ENCODE measurements around the gene KRABD2.
"Not testable (repeated sequence)": the region's sequence is repeated elsewhere in the genome, so short reads cannot be mapped to it uniquely, and the experiment has no call there.

Gene KRABD2

GRCh38 chr17:8386841-8387240, 10.3 kb upstream of the KRABD2 start:
- Mint-ChIP-seq H3K4me3 (peak overlapping the region in 2 of 8 donors; percentile 87 to 100), H3K27me3 (no peaks in the 10 kb centered on the region), H3K9me3 (no peaks in the 10 kb centered on the region), H3K27ac (peak overlapping the region in 1 of 6 donors; percentile 72), H3K4me1 (peaks cover 21 to 31% (median 26%) of the 10 kb centered on the region in 3 donors), H3K36me3 (peaks cover 6 to 8% of the 10 kb centered on the region in 2 donors)
- no peak for DNase-seq
- no peak for ATAC-seq (ENCODE audit: low read depth in 2 of 2)

DNA sequence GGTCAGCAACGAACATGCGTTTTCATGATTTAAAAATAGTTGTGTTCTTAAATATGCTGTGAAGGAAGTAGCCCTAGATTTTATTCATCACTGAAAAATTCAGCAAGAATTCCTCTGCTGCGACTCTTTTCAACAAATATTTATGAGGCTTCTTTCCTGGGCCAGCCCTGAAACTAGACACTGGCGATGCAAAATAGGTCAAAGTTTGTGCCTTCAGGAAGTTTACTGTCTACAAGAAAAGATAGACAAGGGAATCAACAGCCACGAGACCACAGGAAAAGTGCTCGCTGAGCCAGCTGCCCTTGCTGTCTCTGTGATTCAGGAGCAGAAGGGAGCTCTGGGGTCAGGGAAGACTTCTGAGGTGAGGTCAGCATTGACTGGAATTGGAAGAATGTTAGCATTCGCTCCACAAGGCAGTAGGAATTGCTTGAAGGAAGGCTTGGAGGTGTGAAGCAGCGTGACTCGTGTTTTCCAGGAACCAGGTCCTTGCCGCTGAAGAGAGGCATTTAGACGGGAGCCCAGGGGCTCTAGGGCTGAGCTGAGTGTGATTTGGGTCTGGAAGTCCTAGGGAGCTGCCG, 8.4 kb upstream of the KRABD2 start:
- peak overlapping the region in 4 of 6 donors; percentile 65 to 94 (median 80) for H3K27ac Mint-ChIP-seq
- peaks cover 29 to 45% (median 41%) of the 10 kb centered on the region in 3 donors for H3K4me1 Mint-ChIP-seq
- no peak for DNase-seq
- no peak for ATAC-seq (ENCODE audit: low read depth in 2 of 2)
- H3K9me3 Mint-ChIP-seq: no peaks in the 10 kb centered on the region
- H3K4me3 Mint-ChIP-seq: peak overlapping the region; percentile 52 to 100 (median 97)
- no peaks in the 10 kb centered on the region for H3K27me3 Mint-ChIP-seq
- peaks cover 6 to 14% of the 10 kb centered on the region in 2 donors for H3K36me3 Mint-ChIP-seq

DNA sequence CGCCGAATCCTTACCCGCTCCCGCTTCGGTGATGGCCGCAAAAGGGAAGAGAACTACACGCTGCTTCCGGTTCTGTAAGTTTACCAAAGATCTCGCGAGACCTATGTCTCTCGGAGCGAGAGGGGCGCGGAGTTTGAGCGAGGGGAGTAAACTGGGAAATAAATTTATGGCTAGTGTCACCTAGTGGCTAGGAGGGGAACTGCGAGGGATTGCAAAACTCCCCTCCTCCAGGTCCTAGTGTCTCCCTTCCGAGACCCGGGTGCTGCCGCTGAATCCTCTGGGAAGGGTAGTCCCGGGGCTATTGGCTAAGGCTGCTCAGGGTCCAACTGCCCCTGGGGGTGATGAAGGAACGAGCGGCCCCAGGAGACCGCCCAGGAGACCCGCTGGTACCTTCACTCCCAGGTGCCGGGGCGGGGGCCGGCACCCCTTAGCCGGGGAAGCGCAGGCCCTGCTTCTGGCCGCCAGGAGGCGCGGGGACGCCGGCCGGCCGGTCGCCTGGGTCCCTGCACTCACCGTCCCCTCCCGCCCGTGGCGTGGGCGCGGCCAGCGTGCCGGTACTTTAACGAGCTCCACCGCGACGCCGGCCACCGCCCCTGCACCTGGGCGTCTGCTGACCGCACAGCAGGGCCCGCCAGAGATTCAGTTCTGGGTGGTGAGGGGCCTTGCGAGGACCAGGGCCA, 6.8 kb upstream of the KRABD2 start, which contains the start of gene RPL26:
Gene RPL26, minus strand, starts transcription at position 51 of the 680 bp plus-strand sequence. CDS start 883 bp downstream, outside the sequence.
- Mint-ChIP-seq H3K4me1 (peaks cover 35 to 55% (median 53%) of the 10 kb centered on the region in 3 donors), H3K9me3 (no peaks in the 10 kb centered on the region), H3K36me3 (peaks cover 13 to 21% of the 10 kb centered on the region in 2 donors), H3K27me3 (no peaks in the 10 kb centered on the region), H3K4me3 (peak within 1 kb of the TSS; percentile 92 to 100 (median 97)), H3K27ac (peak within 1 kb of the TSS; percentile 94 to 98 (median 97))
- ATAC-seq (ENCODE audit: low read depth in 2 of 2) (peak; percentile 86 to 88), DNase-seq (peak; percentile 96)

- Mint-ChIP-seq H3K27ac (peak overlapping the region; percentile 94 to 98 (median 96)), H3K9me3 (no peaks in the 10 kb centered on the region), H3K4me1 (peaks cover 35 to 57% (median 56%) of the 10 kb centered on the region in 3 donors), H3K27me3 (no peaks in the 10 kb centered on the region), H3K4me3 (peak overlapping the region; percentile 92 to 100 (median 97)), H3K36me3 (peaks cover 13 to 21% of the 10 kb centered on the region in 2 donors)
- ATAC-seq (ENCODE audit: low read depth in 2 of 2) (peak; percentile 0 to 1), DNase-seq (no peak)
These were observed 6.3 kb upstream of the KRABD2 start for GRCh38 chr17:8382880-8383142.

- Mint-ChIP-seq H3K27ac (peak overlapping the region; percentile 94 to 98 (median 96)), H3K4me3 (peak overlapping the region; percentile 92 to 100 (median 97)), H3K36me3 (peaks cover 13 to 21% of the 10 kb centered on the region in 2 donors), H3K27me3 (no peaks in the 10 kb centered on the region), H3K9me3 (no peaks in the 10 kb centered on the region), H3K4me1 (peaks cover 35 to 58% (median 57%) of the 10 kb centered on the region in 3 donors)
- no peak for DNase-seq
- ATAC-seq (ENCODE audit: low read depth in 2 of 2): no peak
These were observed 5.8 kb upstream of the KRABD2 start for GRCh38 chr17:8382052-8382879.

DNA sequence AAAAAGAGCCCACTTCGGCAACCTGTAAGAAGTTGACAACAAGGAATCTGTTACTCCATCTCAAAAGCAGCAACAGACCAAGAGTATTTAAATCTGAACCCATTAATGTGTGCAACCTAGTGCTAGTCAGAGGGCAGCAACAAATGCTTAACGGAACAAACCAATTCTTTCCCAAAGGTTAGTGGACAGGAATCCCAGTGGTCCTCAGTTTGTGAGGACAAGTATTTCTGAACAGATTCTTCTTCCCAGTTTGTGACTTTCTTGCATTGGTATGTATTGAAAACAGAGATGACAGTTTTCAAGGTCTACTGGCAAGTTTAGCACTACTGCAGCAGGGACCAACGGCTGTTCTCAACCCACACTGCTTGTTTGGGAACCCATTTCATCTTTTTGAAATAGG, 3.5 kb upstream of the KRABD2 start:
- H3K27ac Mint-ChIP-seq: peak overlapping the region in 1 of 6 donors; percentile 32
- no peak for DNase-seq

DNA sequence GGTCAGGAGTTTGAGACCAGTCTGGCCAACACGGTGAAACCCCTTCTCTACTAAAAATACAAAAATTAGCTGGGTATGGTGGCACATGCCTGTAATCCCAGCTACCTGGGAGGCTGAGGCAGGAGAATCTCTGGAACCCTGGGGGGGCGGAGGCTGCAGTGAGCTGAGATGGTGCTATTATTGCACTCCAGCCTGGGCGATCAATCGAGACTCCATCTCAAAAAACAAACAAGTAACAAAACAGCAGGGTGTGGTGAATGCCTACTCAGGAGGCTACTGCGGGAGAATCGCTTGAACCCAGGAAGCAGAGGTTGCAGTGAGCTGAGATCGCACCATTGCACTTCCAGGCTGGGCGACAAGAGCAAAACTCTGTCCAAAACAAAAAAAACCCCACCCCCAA, 1.6 kb upstream of the KRABD2 start:
- ATAC-seq (ENCODE audit: low read depth in 2 of 2); H3K9me3 Mint-ChIP-seq; DNase-seq; H3K27me3 Mint-ChIP-seq: not testable (repeated sequence)
- Mint-ChIP-seq H3K4me1 (peaks cover 32 to 59% (median 57%) of the 10 kb centered on the region in 3 donors), H3K4me3 (peak overlapping the region in 3 of 8 donors; percentile 25 to 100 (median 57)), H3K27ac (peak overlapping the region in 3 of 6 donors; percentile 20 to 39 (median 27)), H3K36me3 (peaks cover 13 to 19% of the 10 kb centered on the region in 2 donors)

More for the DNA sequence above, 3.5 kb upstream of the KRABD2 start:
- peaks cover 36 to 70% (median 69%) of the 10 kb centered on the region in 3 donors for H3K4me1 Mint-ChIP-seq
- no peak for ATAC-seq (ENCODE audit: low read depth in 2 of 2)
- peaks cover 13 to 21% of the 10 kb centered on the region in 2 donors for H3K36me3 Mint-ChIP-seq
- no peaks in the 10 kb centered on the region for H3K9me3 Mint-ChIP-seq
- H3K4me3 Mint-ChIP-seq: peak overlapping the region in 2 of 8 donors; percentile 97 to 100
- no peaks in the 10 kb centered on the region for H3K27me3 Mint-ChIP-seq

DNA sequence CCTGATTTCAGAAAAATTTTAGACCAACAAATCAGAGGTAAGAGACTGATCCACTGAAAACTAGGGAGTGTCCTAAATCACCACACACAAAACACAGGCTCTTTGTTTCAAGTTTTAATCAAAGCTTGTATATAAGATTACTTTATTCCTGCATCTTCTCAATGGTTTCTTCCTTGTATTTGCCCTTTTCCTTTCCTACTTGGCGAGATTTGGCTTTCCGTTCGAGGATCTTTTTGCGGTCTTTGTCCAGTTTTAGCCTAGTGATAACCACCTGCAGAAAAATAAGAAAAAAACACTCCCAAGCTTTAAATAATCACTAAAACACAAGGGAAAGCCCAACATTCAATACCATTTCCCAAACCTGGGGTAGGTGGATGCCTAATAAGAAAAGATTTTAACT, 918 bp upstream of the KRABD2 start:
- peak overlapping the region in 4 of 6 donors; percentile 9 to 80 (median 56) for H3K27ac Mint-ChIP-seq
- H3K4me1 Mint-ChIP-seq: peaks cover 25 to 56% (median 53%) of the 10 kb centered on the region in 3 donors
- DNase-seq (no peak), ATAC-seq (ENCODE audit: low read depth in 2 of 2) (no peak)
- H3K4me3 Mint-ChIP-seq: peak overlapping the region in 6 of 8 donors; percentile 41 to 93 (median 75)
- H3K36me3 Mint-ChIP-seq: peaks cover 7 to 13% of the 10 kb centered on the region in 2 donors
- no peaks in the 10 kb centered on the region for H3K27me3 Mint-ChIP-seq
- H3K9me3 Mint-ChIP-seq: no peaks in the 10 kb centered on the region

DNA sequence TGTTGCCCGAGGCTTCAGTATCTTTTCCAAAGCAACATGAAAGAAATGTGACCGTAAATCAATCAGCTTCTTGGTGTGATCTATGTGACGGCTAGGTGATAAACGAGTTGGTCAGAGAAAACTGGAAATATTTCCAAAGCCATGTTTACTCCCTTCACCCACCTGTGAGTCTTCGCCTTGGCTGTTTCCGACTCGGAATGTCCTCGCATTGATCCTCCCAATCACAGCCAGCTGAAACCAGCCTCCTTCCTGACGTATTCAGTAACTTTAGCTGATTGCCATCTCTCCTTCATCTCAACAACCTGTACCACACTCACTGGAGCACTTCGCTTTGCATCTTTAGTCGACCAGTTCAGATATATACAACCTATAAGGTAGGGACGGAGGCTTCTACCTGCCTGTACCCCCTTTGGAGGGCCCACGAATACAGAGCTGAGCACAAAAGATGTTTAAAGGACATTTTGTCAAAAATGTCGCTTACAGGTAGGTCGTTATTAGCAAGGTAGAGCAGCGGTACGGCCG, 705 bp downstream of the KRABD2 start:
- Mint-ChIP-seq H3K36me3 (peaks cover 7 to 8% of the 10 kb centered on the region in 2 donors), H3K4me1 (peaks cover 19 to 48% (median 43%) of the 10 kb centered on the region in 3 donors), H3K9me3 (no peaks in the 10 kb centered on the region), H3K27me3 (no peaks in the 10 kb centered on the region), H3K27ac (peak overlapping the region in 4 of 6 donors; percentile 10 to 92 (median 78)), H3K4me3 (peak overlapping the region; percentile 83 to 96 (median 90))
- DNase-seq (no peak), ATAC-seq (ENCODE audit: low read depth in 2 of 2) (no peak)

DNA sequence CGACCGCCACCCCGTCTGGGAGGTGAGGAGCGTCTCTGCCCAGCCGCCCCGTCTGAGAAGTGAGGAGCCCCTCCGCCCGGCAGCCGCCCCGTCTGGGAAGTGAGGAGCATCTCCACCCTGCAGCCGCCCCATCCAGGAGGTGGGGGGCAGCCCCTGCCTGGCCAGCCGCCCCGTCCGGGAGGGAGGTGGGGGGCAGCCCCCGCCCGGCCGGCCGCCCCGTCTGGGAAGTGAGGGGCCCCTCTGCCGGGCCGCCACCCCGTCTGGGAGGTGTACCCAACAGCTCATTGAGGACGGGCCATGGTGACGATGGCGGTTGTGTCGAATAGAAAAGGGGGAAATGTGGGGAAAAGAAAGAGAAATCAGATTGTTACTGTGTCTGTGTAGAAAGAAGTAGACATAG, 2.6 kb downstream of the KRABD2 start:
- not testable (repeated sequence) for DNase-seq; ATAC-seq (ENCODE audit: low read depth in 2 of 2); H3K27me3 Mint-ChIP-seq; H3K9me3 Mint-ChIP-seq; H3K27ac Mint-ChIP-seq; H3K4me3 Mint-ChIP-seq
- Mint-ChIP-seq H3K36me3 (peaks cover 5 to 14% of the 10 kb centered on the region in 2 donors), H3K4me1 (peaks cover 23 to 48% (median 43%) of the 10 kb centered on the region in 3 donors)

DNA sequence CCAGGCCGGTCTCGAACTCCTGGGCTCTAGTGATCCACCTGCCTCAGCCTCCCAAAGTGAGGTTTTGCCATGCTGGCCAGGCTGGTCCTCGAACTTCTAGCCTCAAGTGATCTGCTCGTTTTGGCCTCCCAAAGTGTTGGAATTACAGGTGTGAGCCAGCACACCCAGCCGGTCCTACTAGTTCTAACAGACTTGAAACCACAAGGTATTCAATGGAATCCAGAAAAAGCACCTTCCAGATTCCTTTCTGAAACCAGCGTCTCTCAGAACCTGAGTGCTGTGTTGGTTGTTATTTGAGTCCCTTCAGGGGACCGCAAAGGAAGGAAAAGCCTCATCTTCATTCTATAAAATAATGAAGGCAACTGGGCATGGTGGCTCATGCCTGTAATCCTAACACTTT, 4.1 kb downstream of the KRABD2 start:
- H3K4me3 Mint-ChIP-seq: peak overlapping the region in 1 of 8 donors; percentile 45
- H3K27me3 Mint-ChIP-seq: no peaks in the 10 kb centered on the region
- H3K9me3 Mint-ChIP-seq: no peaks in the 10 kb centered on the region
- H3K36me3 Mint-ChIP-seq: peaks cover 0 to 8% of the 10 kb centered on the region in 2 donors
- DNase-seq (no peak), ATAC-seq (ENCODE audit: low read depth in 2 of 2) (no peak)
- H3K4me1 Mint-ChIP-seq: peaks cover 19 to 45% (median 30%) of the 10 kb centered on the region in 3 donors
- no peak overlapping the region for H3K27ac Mint-ChIP-seq

GRCh38 chr17:8371786-8372185, 4.7 kb downstream of the KRABD2 start:
- H3K27ac Mint-ChIP-seq: peak overlapping the region in 1 of 6 donors; percentile 66
- H3K9me3 Mint-ChIP-seq: no peaks in the 10 kb centered on the region
- DNase-seq: no peak
- H3K36me3 Mint-ChIP-seq: peaks cover 0 to 8% of the 10 kb centered on the region in 2 donors
- H3K4me3 Mint-ChIP-seq: peak overlapping the region in 2 of 8 donors; percentile 12 to 75
- no peaks in the 10 kb centered on the region for H3K27me3 Mint-ChIP-seq
- H3K4me1 Mint-ChIP-seq: peaks cover 19 to 41% (median 26%) of the 10 kb centered on the region in 3 donors
- ATAC-seq (ENCODE audit: low read depth in 2 of 2): no peak

DNA sequence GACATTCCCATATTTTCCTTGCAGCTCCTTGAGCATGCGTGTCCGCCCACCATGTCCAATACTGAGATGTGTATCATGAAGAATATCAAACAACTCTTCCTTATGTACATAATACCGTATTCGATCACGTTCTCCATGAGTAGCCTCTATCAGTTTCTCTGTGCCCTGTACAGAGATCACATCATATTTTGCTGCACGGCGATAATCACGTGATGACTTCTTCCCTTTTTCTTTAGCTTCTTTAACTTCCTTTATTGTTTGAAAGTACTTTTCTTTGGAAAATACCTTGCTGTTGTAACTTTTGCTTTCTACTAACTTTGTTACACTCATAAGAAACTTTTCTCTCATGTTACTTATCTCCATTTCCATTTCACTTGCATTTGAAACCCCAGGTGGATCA, 6.6 kb downstream of the KRABD2 start:
- Mint-ChIP-seq H3K36me3 (peaks cover 0 to 8% of the 10 kb centered on the region in 2 donors), H3K27ac (peak overlapping the region in 5 of 6 donors; percentile 49 to 91 (median 61)), H3K4me1 (peaks cover 8 to 27% (median 17%) of the 10 kb centered on the region in 3 donors), H3K9me3 (no peaks in the 10 kb centered on the region), H3K4me3 (peak overlapping the region in 4 of 8 donors; percentile 5 to 51 (median 38)), H3K27me3 (no peaks in the 10 kb centered on the region)
- ATAC-seq (ENCODE audit: low read depth in 2 of 2): peak; percentile 55 to 57
- DNase-seq: no peak
